ENCODE results near the gene PIK3R2.

PIK3R2 gene

DNA sequence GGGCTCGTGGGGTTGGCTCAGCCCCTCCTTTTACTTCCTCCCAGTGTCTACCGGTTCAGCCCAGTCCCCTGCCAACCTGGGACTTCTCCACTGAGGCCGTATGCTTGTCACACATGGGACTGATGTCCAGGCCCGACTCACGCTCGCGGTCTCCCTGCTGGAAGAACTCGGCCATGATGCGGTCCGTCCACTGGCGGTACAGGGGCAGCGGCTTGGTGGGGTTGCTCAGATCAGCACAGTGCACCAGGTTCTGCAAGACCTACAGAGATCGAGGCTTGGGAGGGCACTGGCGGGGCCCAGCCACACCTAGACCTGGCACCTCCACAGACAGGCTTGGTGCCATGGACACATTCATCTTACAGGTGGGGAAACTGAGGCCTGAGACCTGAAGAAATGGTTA is 58.7 kb downstream of the PIK3R2 start:
- Histone ChIP-seq H3K27me3 (replicated peaks; ENCODE audit: control insufficient read depth, insufficient read depth, low read length) (peaks cover 2% of the 10 kb centered on the region), H3K36me3 (ENCODE audit: control insufficient read depth, insufficient read depth, low read length) (no peaks in the 10 kb centered on the region), H3K4me3 (replicated peaks; ENCODE audit: low read depth, low read length) (no peak overlapping the region)
- DNase-seq (ENCODE audit: extremely low read depth, insufficient read length) = no peak
- TF ChIP-seq, protein P1, sequence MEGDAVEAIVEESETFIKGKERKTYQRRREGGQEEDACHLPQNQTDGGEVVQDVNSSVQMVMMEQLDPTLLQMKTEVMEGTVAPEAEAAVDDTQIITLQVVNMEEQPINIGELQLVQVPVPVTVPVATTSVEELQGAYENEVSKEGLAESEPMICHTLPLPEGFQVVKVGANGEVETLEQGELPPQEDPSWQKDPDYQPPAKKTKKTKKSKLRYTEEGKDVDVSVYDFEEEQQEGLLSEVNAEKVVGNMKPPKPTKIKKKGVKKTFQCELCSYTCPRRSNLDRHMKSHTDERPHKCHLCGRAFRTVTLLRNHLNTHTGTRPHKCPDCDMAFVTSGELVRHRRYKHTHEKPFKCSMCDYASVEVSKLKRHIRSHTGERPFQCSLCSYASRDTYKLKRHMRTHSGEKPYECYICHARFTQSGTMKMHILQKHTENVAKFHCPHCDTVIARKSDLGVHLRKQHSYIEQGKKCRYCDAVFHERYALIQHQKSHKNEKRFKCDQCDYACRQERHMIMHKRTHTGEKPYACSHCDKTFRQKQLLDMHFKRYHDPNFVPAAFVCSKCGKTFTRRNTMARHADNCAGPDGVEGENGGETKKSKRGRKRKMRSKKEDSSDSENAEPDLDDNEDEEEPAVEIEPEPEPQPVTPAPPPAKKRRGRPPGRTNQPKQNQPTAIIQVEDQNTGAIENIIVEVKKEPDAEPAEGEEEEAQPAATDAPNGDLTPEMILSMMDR (IDR thresholded peaks at IDR 0.05; ENCODE audit: insufficient read depth, low read length, poor library complexity, severe bottlenecking) = no peak

DNA sequence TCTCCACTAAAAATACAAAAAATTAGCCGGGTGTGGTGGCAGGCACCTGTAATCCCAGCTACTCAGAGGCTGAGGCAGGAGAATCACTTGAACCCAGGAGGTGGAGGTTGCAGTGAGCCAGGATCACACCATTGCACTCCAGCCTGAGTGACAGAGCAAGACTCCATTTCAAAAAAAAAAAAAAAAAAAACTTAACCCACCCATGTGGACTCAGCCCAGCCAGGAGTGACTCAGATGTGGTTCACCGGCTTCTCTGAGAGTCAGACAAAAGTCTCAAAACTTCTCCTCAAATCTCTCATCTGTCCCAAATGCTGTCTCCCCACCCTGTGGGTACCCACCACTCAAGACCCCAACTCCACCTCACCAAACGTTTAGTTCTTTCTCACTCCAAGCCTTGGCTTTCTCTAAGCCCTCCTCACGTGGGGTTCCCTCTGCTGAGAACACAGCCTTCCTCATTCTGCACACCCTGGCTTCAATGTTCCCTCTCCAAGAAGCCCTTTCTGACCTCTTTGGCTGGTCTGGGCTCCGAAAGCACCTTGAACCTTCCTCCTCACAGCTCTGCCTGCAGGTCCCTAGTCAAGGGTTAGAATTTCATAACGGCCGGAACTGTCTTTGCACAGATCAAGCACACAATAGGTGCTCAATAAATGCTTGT is 61.9 kb downstream of the PIK3R2 start:
- Histone ChIP-seq H3K4me3 (replicated peaks; ENCODE audit: low read depth, low read length) (no peak overlapping the region), H3K36me3 (ENCODE audit: control insufficient read depth, insufficient read depth, low read length) (no peaks in the 10 kb centered on the region), H3K27me3 (replicated peaks; ENCODE audit: control insufficient read depth, insufficient read depth, low read length) (no peaks in the 10 kb centered on the region; the same call in none of the 2 replicates)
- TF ChIP-seq, protein P1 (IDR thresholded peaks at IDR 0.05; ENCODE audit: insufficient read depth, low read length, poor library complexity, severe bottlenecking) = no peak
- no peak for DNase-seq (ENCODE audit: extremely low read depth, insufficient read length)

DNA sequence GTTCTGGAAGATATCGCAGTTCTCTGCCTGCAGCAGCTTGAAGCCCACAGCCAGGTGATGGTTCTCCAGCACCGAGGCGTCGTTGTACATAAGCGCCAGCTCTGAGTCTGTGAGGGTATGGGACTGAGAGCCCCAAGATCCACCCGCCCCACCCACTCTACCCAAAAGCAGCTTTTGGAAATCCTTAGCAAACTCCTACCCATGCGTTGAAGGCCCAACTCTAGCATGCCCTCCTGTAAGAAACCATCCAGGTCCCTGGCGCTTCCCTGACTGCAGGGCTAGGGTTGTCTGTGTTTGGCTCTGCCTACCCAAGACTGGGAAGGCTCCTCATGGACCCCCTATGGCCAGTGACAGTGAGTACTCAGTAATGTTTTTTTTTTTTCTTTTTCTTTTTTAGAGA is 63.8 kb downstream of the PIK3R2 start:
- no peak for DNase-seq (ENCODE audit: extremely low read depth, insufficient read length)
- TF ChIP-seq, protein P1 (IDR thresholded peaks at IDR 0.05; ENCODE audit: insufficient read depth, low read length, poor library complexity, severe bottlenecking) = no peak
- H3K27me3 ChIP-seq (replicated peaks; ENCODE audit: control insufficient read depth, insufficient read depth, low read length) = no peaks in the 10 kb centered on the region
- H3K4me3 ChIP-seq (replicated peaks; ENCODE audit: low read depth, low read length) = no peak overlapping the region
- no peaks in the 10 kb centered on the region for H3K36me3 ChIP-seq (ENCODE audit: control insufficient read depth, insufficient read depth, low read length)

DNA sequence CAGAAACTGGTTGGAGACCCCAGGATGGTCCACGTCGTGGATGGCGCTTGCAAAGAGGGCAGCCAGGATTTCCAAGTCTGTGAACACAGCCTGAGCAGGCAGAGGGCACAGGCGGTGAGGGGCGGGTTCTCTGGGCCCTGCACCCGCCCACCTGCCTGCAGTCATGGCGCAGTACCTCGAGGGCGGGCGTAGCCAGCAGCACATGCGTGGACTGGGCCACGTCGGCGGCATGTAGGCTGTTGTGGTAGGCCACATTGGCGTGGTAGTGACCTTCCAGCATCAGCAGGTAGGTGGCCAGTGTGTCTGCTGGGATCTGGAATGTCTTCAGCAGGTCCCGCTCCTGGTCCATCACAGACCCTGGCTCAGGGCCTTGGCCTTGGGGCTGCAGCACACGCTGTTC is 65.2 kb downstream of the PIK3R2 start:
- Histone ChIP-seq H3K36me3 (ENCODE audit: control insufficient read depth, insufficient read depth, low read length) (no peaks in the 10 kb centered on the region), H3K27me3 (replicated peaks; ENCODE audit: control insufficient read depth, insufficient read depth, low read length) (no peaks in the 10 kb centered on the region), H3K4me3 (replicated peaks; ENCODE audit: low read depth, low read length) (no peak overlapping the region)
- DNase-seq (ENCODE audit: extremely low read depth, insufficient read length) = no peak
- TF ChIP-seq, protein P1 (IDR thresholded peaks at IDR 0.05; ENCODE audit: insufficient read depth, low read length, poor library complexity, severe bottlenecking) = no peak

DNA sequence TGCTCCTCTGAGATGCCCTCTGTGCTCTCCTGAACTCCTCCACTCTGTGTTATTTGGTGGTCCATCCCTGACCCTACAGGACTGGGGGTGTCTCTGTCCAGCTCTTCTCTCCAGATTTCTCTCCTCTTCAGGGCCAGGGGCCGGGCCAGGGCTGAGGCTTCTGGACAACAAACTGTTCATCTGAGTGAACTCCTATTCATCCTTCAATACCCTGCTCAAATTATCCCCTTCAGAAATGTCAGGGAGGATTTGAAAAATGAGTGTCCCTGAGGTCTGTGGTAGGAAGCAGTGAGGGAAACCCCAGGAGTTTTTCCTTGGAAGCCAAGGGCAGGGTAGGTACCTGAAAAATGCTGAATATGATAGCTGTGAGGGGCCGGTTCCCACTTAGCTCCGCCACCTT is 65.6 kb downstream of the PIK3R2 start:
- DNase-seq (ENCODE audit: extremely low read depth, insufficient read length) = no peak
- Histone ChIP-seq H3K36me3 (ENCODE audit: control insufficient read depth, insufficient read depth, low read length) (no peaks in the 10 kb centered on the region), H3K4me3 (replicated peaks; ENCODE audit: low read depth, low read length) (no peak overlapping the region), H3K27me3 (replicated peaks; ENCODE audit: control insufficient read depth, insufficient read depth, low read length) (no peaks in the 10 kb centered on the region)
- TF ChIP-seq, protein P1 (IDR thresholded peaks at IDR 0.05; ENCODE audit: insufficient read depth, low read length, poor library complexity, severe bottlenecking) = no peak

Data from GM06990 (cell line).